ENCODE data around the gene OSTN. TPM values are rescaled to one million over a fixed set of nuclear protein-coding genes. Genes with fewer than 3 reads are reported as not detected.
"Not testable (repeated sequence)": the region's sequence is repeated elsewhere in the genome, so short reads cannot be mapped to it uniquely, and the experiment has no call there.

The OSTN gene
- total RNA-seq, 1 experiment from 2014 or later: not detected

DNA sequence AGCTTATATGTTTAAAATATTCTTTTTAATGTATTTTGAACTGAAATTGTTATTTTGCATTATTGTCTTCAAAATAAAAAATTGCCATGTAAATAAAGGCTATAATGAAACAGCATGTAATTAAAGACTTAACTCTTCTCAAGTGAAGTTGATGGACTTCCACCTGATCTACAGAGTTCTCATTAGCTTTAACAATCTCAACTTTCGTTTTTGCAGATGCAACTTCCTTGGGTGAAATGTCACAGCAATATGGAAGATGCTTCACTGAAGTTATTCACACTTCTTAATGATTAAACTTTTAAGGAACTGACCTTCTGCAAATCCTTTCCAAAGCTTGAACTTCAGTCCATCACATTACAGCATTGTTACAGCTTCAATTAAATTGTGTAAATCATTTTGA is 63.6 kb downstream of the OSTN start:
- DNase-seq (ENCODE audit: extremely low read depth, low read depth): no peak

DNA sequence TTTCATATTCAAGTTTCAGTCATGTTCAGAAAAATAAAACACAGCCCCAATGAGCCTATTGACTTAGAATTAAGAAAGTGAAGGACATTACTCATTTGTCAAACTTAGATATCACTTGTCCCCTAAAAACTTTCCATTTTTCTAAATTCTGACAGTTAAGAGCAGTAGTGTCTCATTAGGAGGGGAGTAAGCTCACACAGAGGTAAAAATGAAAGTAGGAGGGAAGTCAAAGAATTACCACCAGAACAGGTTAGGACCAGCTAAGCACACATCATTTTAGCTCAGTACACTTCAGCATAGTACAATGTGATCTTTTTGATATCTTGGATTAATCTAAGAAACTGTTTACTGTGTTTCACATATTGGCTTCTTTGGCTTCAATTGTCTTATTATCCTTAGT is 64.3 kb downstream of the OSTN start:
- no peak for DNase-seq (ENCODE audit: extremely low read depth, low read depth)

DNA sequence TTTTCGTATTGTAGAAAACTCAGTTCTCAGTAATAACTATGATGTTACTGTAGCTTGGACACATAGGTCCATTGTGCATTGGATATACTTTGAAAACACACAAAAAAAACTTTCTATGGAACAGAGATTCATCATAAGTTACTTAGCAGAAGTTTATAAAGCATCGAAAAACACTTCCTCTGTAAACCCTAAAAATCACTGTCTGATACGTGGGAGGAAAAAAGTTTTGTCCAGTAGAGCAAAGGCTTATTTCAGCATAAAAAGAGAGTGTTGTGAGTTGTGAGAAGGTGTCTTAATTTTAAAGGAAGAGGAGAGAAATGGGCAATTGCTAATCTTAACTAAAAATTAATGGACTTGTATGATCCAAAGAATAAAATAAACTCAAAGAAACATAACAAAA is 64.8 kb downstream of the OSTN start:
- DNase-seq (ENCODE audit: extremely low read depth, low read depth): no peak

DNA sequence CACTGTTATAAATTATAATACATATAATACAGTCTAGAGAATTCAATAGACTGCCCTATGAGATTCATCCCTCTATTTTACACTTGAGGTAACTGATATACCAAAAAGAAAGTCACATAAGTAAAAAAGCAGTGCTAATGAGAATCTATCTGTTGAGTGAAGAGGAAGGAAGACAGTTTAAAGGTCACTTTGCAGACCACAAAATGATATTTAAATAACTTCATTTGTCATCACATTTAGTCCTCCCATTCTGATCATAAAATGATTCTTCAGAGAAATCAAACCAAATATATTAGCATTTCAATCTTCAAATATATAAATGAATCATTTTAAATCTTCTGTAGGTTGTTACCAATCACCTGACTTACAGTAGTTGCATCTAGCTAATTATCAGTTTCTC is 69.7 kb downstream of the OSTN start:
- no peak for DNase-seq (ENCODE audit: extremely low read depth, low read depth)

DNA sequence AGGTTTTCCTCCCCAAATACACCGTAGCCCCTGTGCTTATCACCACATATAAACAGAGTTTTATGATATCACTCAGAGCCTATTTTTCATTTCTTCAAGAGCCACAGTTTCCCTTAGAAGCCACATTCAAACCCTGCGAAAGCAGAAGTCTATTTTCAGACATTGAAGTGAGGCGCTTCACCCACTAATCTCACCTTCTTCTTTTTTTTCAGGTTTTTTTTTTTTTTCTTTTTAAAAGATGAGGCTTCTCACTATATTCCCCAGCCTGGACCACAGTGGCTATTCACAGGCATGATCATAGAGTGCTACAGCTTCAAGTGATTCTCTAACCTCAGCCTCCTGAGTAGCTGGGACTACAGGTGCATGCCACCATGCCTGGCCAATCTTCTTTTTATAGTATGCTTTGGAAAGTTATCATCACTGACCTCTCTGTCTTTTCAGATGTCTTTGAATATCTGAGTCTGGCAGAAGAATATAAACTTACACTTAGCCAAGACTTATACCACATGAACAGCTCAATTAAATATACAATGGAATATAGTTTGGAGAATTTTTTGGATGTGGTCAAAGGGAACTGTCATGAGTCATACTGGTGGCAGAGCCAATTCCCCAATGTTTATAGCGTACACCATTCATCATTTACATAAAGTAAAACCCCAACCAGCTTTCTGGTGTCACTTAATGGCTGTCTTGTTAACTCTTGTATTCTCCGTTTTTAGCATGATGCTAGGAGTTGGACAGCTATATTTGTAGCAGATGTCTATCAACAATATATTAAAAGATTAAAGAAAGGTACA is 70.4 kb downstream of the OSTN start:
- no peak for DNase-seq (ENCODE audit: extremely low read depth, low read depth)

DNA sequence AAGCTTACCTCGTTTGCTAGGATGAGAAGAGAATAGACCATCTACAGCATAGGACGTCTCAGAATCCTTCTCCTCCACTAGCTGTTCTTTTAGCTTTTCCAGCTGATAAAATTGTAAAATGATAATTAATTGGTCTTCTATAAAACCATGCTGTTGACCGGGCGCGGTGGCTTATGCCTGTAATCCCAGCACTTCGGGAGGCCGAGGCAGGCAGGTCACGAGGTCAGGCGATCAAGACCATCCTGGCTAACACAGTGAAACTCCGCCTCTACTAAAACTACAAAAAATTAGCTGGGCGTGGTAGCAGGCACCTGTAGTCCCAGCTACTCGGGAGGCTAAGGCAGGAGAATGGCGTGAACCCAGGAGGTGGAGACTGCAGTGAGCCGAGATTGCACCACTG is 76.2 kb downstream of the OSTN start:
- not testable (repeated sequence) for DNase-seq (ENCODE audit: extremely low read depth, low read depth)

DNA sequence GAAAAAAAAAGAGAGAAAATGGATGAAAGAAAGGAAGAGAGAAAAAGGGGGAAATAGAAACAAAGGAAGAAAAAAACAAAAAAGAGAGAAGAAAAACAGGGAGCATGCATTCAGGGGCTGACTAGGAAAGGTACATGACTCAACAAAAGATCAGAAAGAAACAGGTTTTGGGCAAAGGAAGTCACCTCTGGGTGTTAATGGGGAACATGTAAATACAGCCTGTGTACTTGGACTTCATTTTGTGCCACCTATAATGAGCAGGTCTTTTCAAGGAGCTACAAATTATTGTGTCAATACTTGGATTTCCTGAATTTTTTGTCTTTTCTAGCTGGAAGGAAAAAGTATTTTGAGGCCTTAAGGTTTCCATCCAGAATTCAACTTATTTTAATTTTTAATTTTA is 76.7 kb downstream of the OSTN start:
- DNase-seq (ENCODE audit: extremely low read depth, low read depth): no peak

DNA sequence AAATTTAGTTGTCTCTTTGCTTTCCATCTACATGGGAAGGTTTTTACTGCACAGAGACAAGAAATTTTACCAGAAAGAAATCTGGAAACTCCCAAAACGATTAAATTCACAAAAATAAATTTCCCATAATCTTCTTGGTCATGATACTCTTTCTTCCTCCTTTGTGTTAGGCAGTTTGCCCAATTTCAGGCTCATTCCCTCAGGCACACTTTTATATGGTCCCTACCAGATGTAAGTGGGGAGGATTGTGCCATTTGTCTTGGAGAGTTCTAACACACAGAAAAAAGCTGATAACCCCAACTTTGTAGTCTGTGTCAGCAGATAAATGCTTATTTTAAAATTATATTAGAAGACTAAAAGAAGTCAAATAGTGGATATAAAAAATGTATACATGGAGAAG is 81.1 kb downstream of the OSTN start:
- DNase-seq (ENCODE audit: extremely low read depth, low read depth): no peak

DNA sequence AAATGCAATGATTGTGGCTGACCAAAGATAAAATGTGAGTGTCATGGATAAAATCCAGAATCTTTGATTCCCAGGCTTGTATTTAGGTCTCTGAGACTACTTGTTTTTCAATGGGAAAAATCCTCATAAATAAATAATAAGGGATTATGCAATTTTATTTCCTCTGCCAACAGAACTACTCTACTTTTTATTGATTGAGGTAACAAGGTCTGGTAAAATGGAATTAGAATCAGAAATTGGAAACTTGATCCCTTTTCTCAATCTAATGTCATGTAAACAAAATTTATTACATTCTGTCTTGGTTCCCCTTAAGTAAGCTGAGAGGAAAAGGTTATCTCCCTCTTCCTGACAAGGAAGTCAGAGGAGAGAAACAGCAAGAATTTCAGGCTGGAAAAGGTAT is 81.8 kb downstream of the OSTN start:
- DNase-seq (ENCODE audit: extremely low read depth, low read depth): no peak

DNA sequence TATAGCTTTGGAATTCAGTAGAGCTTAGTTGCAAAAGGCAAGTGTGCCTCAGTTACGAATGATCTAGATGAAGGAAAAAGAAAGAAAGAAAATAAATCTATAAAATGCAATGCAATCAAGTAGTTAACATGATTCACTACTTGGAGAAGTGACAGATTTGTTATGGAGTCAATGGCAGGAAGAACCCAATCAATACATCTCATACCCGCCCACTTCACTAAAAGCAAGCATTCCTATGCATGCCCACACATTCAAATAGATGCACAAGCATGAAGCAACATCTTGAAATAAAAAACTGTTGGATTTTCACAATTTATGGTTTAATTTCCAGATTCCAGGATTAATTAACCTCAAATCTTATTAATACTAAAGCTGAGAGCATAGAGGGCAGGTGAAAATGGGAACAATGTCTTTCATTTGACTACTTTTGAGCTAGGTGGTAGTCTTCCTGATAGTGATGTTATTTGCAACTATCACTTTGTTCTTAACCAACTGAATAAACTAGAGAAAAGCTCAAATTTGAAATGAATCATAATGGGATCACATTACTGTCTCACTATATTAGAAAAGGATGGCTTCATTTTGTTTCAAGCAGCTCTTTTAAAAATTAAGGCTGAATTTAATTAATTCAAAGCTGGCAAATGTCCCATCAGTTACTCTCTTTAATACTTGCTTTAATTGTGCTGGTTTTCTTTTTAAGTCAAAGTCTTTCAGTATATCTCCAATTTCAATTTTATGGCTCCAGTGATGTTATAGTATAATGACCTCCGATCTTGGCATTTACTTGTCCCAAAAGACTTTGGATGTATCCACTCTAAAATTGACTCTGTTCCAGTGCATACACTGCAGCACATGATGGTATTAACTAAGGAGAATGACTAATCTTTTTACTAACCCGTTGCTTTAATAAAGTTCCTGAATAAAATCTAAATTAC is 83.5 kb downstream of the OSTN start:
- DNase-seq (ENCODE audit: extremely low read depth, low read depth): no peak

DNA sequence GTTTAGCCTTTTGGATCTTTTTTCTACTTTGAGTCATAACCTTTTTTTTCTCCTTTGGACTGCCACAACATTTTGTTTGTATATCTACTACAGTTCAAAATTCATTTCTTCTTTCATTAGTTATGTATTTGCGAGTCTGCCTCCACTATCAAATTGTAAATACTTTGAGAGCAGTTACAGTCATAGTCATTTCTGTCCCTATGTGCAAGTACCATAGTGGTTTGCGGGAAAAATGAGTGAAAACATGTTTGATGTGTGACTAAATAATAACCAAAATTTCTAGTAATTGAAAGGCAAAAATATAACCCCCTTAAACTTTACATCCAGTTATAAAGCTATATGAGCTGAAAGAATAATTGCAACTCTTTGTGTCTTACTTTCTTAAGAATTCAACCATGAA is 84.4 kb downstream of the OSTN start:
- DNase-seq (ENCODE audit: extremely low read depth, low read depth): no peak

DNA sequence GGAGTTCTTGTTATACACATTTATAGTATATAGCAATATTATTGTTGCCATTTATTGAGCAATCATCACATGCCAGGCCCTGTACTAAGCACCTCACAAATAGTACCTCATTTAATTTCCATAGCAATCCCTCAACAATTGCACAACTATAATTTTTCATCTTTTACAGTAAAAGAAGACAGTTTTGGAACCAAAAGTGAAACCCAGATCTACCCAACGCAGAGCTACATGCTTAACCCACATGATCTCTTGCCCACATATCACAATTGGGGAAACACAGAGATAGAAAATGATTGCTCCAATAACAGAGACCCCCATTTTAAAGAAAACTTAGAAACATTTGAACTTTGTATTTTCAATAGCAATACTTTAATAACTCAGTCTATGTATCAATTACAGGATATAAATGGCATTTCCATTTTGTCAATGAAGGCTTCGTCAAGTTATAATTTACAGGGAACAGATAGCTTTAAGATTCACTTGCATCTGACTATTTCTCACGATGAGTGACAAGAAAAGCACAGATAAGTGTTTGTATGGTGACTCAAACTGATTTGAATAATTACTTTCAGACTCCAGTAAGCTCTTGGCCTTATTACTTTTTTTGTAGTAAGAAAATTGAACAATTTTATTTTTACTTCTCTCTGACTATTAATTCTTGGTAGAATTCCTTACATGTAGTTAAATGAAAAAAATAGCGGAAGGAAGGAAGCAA is 91.4 kb downstream of the OSTN start:
- no peak for DNase-seq (ENCODE audit: extremely low read depth, low read depth)

DNA sequence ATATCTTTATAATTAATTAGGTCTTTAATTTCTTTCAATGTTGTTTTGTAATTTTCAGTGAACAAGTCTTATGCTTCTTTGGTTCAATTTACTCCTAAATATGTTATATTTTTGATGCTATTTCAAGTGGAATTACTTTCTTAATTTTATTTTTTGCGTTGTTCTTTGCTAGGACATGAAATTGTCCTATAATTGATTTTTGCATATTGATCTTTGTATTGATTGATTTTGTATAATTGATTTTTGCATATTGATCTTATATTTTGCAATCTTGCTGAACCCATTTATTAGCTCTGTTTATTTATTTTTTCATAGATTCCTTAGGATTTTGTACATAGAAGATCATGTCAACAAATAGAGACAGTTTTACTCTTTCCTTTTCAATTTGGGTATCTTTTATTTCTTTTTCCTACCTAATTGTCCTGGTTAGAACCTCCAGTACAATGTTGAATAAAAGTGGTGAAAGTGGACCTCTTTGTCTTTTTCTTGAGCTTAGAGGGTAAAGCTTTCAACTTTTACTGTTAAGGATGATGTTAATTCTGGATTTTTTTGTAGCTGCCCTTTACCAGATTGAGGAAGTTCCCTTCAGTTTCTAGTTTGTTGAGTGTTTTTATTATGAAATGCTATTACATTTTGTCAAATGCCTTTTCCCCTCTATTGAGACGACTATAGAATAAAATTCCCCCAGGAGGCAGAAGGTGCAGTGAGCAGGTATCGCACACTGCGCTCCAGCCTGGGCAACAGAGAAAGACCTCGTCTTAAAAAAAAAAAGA is 93.4 kb downstream of the OSTN start:
- no peak for DNase-seq (ENCODE audit: extremely low read depth, low read depth)

DNA sequence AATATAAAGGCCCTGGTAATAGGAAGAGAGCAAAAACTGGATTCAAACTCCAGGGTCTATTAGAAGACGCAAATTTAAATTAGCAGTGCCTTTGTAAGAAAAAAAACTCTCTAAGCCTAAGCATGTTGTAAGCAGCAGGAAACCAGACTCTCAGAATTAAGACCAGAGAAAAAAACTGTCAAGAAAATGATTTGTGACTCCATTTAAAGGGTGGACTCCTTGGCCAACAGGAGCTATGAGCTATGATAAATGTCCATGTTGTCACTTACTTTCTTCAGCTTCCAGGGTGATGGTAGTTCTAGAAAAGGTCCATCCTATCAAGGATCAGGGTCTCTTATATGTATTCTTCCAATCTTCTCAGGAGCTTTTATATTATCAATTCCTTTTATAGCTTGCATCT is 95.2 kb downstream of the OSTN start:
- DNase-seq (ENCODE audit: extremely low read depth, low read depth): no peak

DNA sequence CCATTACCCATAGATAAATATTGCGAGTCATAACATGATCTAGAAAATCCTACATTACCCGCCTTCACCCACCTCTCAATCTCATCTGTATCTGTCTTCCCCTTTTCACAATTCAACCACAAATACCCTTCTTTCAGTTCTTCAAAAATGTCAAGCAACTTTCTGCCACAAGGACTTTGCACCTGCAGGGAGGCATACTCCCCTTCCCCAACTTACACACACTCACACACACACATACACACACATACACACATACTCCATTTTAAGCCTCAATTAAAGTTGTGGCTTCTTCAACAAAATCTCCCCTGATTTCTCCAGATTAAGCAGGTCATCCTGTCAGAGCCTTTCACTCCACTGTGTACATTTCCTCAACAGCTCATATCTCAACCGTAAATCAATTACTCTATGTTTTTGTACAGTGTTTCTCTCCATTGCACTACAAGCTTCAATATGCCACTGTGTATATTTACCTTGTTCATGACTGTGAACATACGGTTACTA is 97.0 kb downstream of the OSTN start:
- no peak for DNase-seq (ENCODE audit: extremely low read depth, low read depth)

DNA sequence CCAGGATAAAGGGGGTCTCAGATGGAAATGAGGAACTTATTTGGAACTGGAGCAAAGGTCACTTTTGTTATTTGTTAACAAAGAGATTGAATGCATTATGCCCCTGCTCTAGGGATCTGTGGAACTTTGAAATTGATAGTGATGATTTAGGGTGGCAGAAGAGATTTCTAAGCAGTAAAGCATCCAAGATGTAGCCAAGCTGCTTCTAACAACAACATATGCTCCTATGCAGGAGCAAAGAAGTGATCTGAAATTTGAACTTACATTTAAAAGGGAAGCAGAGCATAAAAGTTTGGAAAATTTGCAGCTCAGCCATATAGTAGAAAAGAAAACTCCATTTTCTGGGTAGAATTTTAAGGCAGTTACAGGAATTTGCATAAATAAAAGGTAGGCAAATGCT is 99.8 kb downstream of the OSTN start:
- DNase-seq (ENCODE audit: extremely low read depth, low read depth): no peak

DNA sequence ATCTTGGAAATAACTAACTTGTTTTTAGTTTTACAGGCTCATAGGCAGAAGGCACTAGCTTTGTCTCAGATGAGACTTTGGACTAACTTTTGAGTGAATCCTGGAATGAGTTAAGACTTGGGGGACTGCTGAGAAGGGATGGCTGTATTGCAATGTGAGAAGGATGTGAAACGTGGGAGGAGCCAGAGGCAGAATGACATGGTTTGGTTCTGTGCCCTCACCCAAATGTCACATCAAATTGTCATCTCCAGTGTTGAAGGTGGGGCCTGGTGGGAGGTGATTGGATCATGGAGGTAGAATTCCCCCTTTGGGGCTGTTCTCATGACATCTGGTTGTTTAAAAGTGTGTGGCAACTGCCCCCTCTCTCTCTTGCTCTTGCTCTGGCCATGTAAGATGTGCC is 101.4 kb downstream of the OSTN start:
- DNase-seq (ENCODE audit: extremely low read depth, low read depth): no peak

DNA sequence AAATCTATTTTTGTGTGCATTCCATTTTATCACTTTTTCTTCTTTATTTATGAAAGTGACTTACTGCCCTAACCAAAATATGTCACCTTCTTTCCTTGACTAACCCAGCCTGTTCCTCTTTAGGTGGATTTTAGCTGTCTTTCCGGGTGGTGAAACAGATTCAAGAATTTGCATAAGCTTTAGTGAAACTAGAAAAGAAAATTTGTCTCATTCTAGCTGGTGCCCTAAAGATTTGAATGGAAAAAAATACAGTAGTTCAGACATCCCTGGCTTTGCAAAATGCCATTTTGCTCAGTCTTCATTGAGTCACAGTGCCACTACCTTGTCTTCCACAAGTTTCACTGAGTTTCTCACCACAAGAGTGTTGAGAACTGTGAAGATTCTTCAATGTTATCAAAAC is 102.0 kb downstream of the OSTN start:
- DNase-seq (ENCODE audit: extremely low read depth, low read depth): no peak

DNA sequence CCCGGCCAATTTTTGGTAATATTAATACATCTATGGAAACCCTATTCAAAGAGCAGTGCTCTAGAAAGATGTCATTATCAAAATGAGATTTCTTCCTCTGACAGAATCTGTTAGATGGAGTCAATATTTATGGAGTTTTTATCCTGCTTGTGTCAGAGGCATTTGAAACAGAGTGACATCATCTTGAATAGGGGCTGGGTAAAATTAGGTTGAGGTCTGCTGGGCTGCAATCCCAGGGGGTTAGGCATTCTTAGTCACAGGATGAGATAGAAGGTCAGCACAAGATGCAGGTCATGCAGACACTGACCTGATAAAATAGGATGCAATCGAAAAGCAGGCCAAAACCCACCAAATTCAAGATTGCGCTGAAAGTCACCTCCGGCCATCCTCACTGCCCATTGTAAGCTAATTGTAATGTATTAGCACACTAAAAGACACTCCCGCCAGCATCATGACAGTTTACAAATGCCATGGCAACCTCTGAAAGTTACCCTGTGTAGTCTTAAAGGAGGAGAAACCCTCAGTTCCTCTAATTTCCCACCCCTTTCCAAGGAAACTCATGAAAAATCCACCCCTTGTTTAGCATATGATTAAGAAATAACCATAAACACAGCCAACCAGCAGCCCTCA is 102.9 kb downstream of the OSTN start:
- DNase-seq (ENCODE audit: extremely low read depth, low read depth): no peak

DNA sequence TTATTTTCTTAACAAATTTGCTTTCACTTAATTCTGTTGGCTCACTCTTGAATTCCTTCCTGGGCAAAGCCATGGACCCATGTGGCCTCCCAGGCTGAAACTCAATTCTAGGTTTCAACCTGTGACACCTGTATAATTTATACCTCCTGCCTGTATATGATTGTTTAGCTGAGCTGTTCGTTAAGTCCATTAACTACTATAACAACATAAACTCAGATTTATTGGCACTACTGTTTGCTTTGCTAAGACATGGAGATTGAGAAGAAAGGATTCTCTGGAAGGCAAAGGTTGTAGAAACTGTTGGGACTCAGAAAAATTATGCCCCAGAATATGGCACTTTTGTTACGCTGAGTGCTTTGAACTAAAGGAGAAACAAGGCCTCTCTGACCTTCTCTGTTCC is 103.4 kb downstream of the OSTN start:
- no peak for DNase-seq (ENCODE audit: extremely low read depth, low read depth)

Measured in NCI-H460 (cell line).